ENCODE results near the gene RB1.
"Not testable (repeated sequence)": the region's sequence is repeated elsewhere in the genome, so short reads cannot be mapped to it uniquely, and the experiment has no call there.

Gene RB1

GRCh38 chr13:48355524-48355923 lies 52.0 kb downstream of the RB1 start:
- not testable (repeated sequence) for DNase-seq

- DNase-seq = no peak
Measured at GRCh38 chr13:48356750-48357149, 53.2 kb downstream of the RB1 start.

GRCh38 chr13:48369988-48370387 lies 66.4 kb downstream of the RB1 start:
- no peak for DNase-seq

GRCh38 chr13:48370815-48371214 lies 67.3 kb downstream of the RB1 start:
- DNase-seq = no peak

- no peak for DNase-seq
Measured at GRCh38 chr13:48377857-48378256, 74.3 kb downstream of the RB1 start.

GRCh38 chr13:48380581-48380980 lies 77.0 kb downstream of the RB1 start:
- no peak for DNase-seq

- no peak for DNase-seq
Measured at GRCh38 chr13:48383384-48383783, 79.8 kb downstream of the RB1 start.

- DNase-seq = no peak
Measured at GRCh38 chr13:48386816-48387215, 83.3 kb downstream of the RB1 start.

GRCh38 chr13:48391257-48391656 lies 87.7 kb downstream of the RB1 start:
- no peak for DNase-seq

- DNase-seq = no peak
Measured at GRCh38 chr13:48393030-48393697, 89.6 kb downstream of the RB1 start.

GRCh38 chr13:48393698-48394085 lies 90.1 kb downstream of the RB1 start:
- DNase-seq = no peak

- no peak for DNase-seq
Measured at GRCh38 chr13:48397744-48398143, 94.2 kb downstream of the RB1 start.

GRCh38 chr13:48398450-48399095 lies 95.0 kb downstream of the RB1 start:
- DNase-seq = no peak

- no peak for DNase-seq
Measured at GRCh38 chr13:48400090-48400694, 96.6 kb downstream of the RB1 start.

- DNase-seq = no peak
Measured at GRCh38 chr13:48400850-48401291, 97.3 kb downstream of the RB1 start.

GRCh38 chr13:48401480-48401879 lies 97.9 kb downstream of the RB1 start:
- no peak for DNase-seq

GRCh38 chr13:48402325-48402932 lies 98.9 kb downstream of the RB1 start:
- no peak for DNase-seq

GRCh38 chr13:48403151-48403631 lies 99.6 kb downstream of the RB1 start:
- DNase-seq = no peak

GRCh38 chr13:48403913-48404312 lies 100.4 kb downstream of the RB1 start:
- DNase-seq = no peak

GRCh38 chr13:48404952-48405351 lies 101.4 kb downstream of the RB1 start:
- no peak for DNase-seq

GRCh38 chr13:48405875-48406274 lies 102.3 kb downstream of the RB1 start:
- no peak for DNase-seq

- no peak for DNase-seq
Measured at GRCh38 chr13:48410199-48410598, 106.6 kb downstream of the RB1 start.

GRCh38 chr13:48411147-48411794 lies 107.7 kb downstream of the RB1 start:
- no peak for DNase-seq

All from NCI-H524 treated with DMSO at 0.1 percent for 48 hours (cell line).